SK-N-SH treated with all-trans-retinoic acid at 6 μM for 48 hours (cell line): ENCODE data around the gene SLC6A8.

Experiments
- ATAC-seq: fragments of 200-7000 bp; cut with Tn5 transposase; 3 replicates; pipeline ENCODE4 v1.9.1; 2020; ENCODE audit warnings: mild to moderate bottlenecking, moderate library complexity
- ARNTL ChIP-seq: fragments of 450-650 bp; formaldehyde crosslinking; IDR thresholded peaks from 2 replicates; pipeline ENCODE4 v1.5.0; 2020; ENCODE audit warnings: low read depth, mild to moderate bottlenecking, moderate library complexity, borderline replicate concordance
- CREB5 ChIP-seq: fragments of 250-450 bp; sonication (Bioruptor Pico); IDR thresholded peaks from 2 replicates; pipeline ENCODE4 v1.5.1; 2020; ENCODE audit warnings: low read depth, mild to moderate bottlenecking, moderate library complexity
- CSDC2 ChIP-seq: fragments of 250-450 bp; sonication (Bioruptor Pico); IDR thresholded peaks from 2 replicates; pipeline ENCODE4 v1.5.0; 2020; ENCODE audit warnings: mild to moderate bottlenecking, moderate library complexity
- ESRRG ChIP-seq: fragments of 250-450 bp; sonication (Bioruptor Pico); IDR thresholded peaks from 2 replicates; pipeline ENCODE4 v1.6.1; 2021; ENCODE audit warnings: mild to moderate bottlenecking
- GLIS3 ChIP-seq: fragments of 250-450 bp; sonication (Bioruptor Pico); IDR thresholded peaks from 2 replicates; pipeline ENCODE4 v1.5.0; 2020; ENCODE audit warnings: mild to moderate bottlenecking, moderate library complexity
- ISL1 ChIP-seq: fragments of 250-450 bp; sonication (Bioruptor Pico); IDR thresholded peaks from 2 replicates; pipeline ENCODE4 v2.1.2; 2022; ENCODE audit warnings: mild to moderate bottlenecking, moderate library complexity
- OSR1 ChIP-seq: fragments of 250-450 bp; sonication (Bioruptor Pico); IDR thresholded peaks from 2 replicates; pipeline ENCODE4 v1.8.0; 2022; ENCODE audit warnings: moderate library complexity, mild to moderate bottlenecking, inconsistent platforms
- PATZ1 ChIP-seq: fragments of 250-450 bp; sonication (Bioruptor Pico); IDR thresholded peaks from 2 replicates; pipeline ENCODE4 v1.8.0; 2020; ENCODE audit warnings: mild to moderate bottlenecking, moderate library complexity, borderline replicate concordance
- PPARA ChIP-seq: fragments of 250-450 bp; sonication (Bioruptor Pico); IDR thresholded peaks from 2 replicates; pipeline ENCODE4 v1.5.0; 2020; ENCODE audit warnings: mild to moderate bottlenecking, borderline replicate concordance
- RARB ChIP-seq: fragments of 250-450 bp; sonication (Bioruptor Pico); IDR thresholded peaks from 2 replicates; pipeline ENCODE4 v1.8.0; 2021; ENCODE audit warnings: mild to moderate bottlenecking, moderate library complexity
- SNAI2 ChIP-seq: fragments of 250-450 bp; sonication (Bioruptor Pico); IDR thresholded peaks from 2 replicates; pipeline ENCODE4 v1.5.0; 2020; ENCODE audit warnings: mild to moderate bottlenecking, moderate library complexity
- TOX ChIP-seq: fragments of 250-450 bp; sonication (Bioruptor Pico); IDR thresholded peaks from 2 replicates; pipeline ENCODE4 v1.8.0; 2021; ENCODE audit warnings: mild to moderate bottlenecking, moderate library complexity, borderline replicate concordance
- ZC3H10 ChIP-seq: fragments of 250-450 bp; sonication (Bioruptor Pico); IDR thresholded peaks from 2 replicates; pipeline ENCODE4 v1.5.1; 2021; ENCODE audit warnings: mild to moderate bottlenecking, moderate library complexity
- ZFP3 ChIP-seq: fragments of 250-450 bp; sonication (Bioruptor Pico); IDR thresholded peaks from 2 replicates; pipeline ENCODE4 v1.5.0; 2020; ENCODE audit warnings: mild to moderate bottlenecking, moderate library complexity
- ZFP30 ChIP-seq: fragments of 450-650 bp; formaldehyde crosslinking; IDR thresholded peaks from 2 replicates; pipeline ENCODE4 v1.5.0; 2022; ENCODE audit warnings: mild to moderate bottlenecking, moderate library complexity
- ZNF70 ChIP-seq: fragments of 450-650 bp; formaldehyde crosslinking; IDR thresholded peaks from 2 replicates; pipeline ENCODE4 v1.5.0; 2020; ENCODE audit warnings: mild to moderate bottlenecking, moderate library complexity
- ZNF8 ChIP-seq: fragments of 450-650 bp; formaldehyde crosslinking; IDR thresholded peaks from 2 replicates; pipeline ENCODE4 v1.5.0; 2020; ENCODE audit warnings: mild to moderate bottlenecking, moderate library complexity
- TF ChIP-seq, protein P1 (sequence below): fragments of 250-450 bp; sonication (Bioruptor Pico); IDR thresholded peaks from 2 replicates; pipeline ENCODE4 v1.5.1; 2021; ENCODE audit warnings: mild to moderate bottlenecking, moderate library complexity
- TF ChIP-seq, protein P2 (sequence below): fragments of 250-450 bp; sonication (Bioruptor Pico); IDR thresholded peaks from 2 replicates; pipeline ENCODE4 v1.5.0; 2020; ENCODE audit warnings: mild to moderate bottlenecking, moderate library complexity
- TF ChIP-seq, protein P3 (sequence below): fragments of 250-450 bp; sonication (Bioruptor Pico); IDR thresholded peaks from 2 replicates; pipeline ENCODE4 v1.8.0; 2021; ENCODE audit warnings: low read depth, mild to moderate bottlenecking, moderate library complexity, borderline replicate concordance

Gene SLC6A8

DNA sequence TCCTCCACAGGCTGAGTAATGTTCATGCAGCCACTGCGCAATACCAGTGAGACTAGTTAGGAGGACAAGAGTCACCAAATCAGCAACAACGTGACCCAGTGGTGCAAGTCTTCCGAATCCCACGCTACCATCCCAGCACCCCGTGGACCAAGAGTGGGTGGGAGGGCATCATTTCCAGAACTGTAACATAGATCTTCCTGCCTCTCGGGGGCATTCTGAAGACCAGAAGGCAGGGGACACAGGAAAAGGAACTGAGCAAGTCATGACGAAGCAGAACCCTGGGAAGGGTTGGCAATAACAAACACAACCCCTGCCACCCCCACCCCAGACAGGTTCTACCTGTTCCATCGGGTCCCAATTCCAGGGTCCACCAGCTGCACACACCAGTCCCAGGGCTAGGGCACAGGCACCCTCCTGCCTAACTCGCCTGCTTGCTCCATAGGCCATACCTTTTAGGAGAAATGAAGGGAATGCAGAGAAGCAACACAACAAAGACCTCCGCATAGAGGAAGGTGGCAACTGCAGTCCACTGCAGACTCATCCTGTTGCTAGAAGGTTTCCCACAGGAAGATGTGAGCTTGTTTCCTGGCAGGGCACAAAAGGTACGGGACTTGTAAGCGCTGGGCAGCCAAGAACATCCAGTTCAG, 35.1 kb downstream of the SLC6A8 start:
- no peak for TF ChIP-seq ARNTL (CRISPR knock-in tag)
- no peak for TF ChIP-seq ZC3H10
- no peak for TF ChIP-seq ZFP3 (CRISPR knock-in tag)
- TF ChIP-seq CREB5 (CRISPR knock-in tag), result no peak
- TF ChIP-seq, protein P1, sequence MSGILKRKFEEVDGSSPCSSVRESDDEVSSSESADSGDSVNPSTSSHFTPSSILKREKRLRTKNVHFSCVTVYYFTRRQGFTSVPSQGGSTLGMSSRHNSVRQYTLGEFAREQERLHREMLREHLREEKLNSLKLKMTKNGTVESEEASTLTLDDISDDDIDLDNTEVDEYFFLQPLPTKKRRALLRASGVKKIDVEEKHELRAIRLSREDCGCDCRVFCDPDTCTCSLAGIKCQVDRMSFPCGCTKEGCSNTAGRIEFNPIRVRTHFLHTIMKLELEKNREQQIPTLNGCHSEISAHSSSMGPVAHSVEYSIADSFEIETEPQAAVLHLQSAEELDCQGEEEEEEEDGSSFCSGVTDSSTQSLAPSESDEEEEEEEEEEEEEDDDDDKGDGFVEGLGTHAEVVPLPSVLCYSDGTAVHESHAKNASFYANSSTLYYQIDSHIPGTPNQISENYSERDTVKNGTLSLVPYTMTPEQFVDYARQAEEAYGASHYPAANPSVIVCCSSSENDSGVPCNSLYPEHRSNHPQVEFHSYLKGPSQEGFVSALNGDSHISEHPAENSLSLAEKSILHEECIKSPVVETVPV (CRISPR knock-in tag), result no peak
- TF ChIP-seq PATZ1, result no peak
- no peak for TF ChIP-seq ESRRG (CRISPR knock-in tag)
- no peak for TF ChIP-seq SNAI2 (CRISPR knock-in tag)
- no peak for TF ChIP-seq ZFP30 (CRISPR knock-in tag)
- no peak for TF ChIP-seq ZNF8 (CRISPR knock-in tag)
- TF ChIP-seq, all 23 proteins: peak for 0
- ATAC-seq, result no peak

DNA sequence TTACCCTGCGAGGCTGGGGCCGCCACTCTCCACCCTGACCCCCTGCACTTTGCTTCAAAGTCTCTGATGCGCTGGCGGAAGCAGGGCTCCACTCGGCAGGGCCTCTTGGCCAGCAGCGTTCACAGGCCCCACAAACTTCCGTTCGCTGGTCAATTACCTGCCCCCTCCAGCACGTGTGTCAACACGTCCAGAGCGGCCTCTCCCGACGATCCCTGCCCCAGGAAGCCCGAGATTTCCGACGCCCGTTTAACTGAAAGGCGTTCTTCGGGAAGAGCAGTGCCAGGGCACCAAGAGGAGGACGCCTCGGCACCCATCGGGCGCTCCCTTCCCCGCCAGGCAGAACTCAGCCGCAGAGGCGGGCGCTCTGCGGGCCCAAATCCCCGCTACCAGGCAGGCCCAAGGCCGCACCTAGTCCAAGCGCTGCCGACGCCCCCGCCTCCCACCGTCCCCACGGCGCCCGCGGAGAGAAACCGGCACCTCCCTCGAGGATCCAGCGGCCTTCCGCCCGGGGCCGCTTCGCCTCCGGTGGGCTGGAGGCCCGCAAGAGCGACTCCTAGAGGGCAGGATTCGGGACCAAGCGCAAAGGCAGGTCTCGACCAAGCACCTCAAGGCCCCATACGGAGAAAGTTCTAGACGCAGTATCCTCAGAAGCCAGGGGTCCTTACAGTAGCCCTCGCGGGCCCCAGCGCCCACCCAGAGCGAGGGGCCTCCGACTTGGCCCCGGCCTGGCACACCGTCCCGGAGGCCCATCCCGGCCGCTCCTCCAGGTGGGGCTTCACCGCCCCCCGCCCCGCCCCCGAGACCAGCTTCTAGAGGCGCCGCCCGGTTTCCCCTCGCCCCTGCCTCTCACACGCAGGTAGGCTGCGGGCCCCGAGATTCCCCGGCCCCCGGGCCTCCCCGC, 35.9 kb downstream of the SLC6A8 start:
- no peak for TF ChIP-seq RARB
- no peak for TF ChIP-seq SNAI2 (CRISPR knock-in tag)
- no peak for TF ChIP-seq TOX (CRISPR knock-in tag)
- no peak for TF ChIP-seq GLIS3 (CRISPR knock-in tag)
- no peak for TF ChIP-seq ISL1 (CRISPR knock-in tag)
- no peak for TF ChIP-seq ZNF70
- no peak for TF ChIP-seq OSR1
- ATAC-seq, result peak; percentile 42

DNA sequence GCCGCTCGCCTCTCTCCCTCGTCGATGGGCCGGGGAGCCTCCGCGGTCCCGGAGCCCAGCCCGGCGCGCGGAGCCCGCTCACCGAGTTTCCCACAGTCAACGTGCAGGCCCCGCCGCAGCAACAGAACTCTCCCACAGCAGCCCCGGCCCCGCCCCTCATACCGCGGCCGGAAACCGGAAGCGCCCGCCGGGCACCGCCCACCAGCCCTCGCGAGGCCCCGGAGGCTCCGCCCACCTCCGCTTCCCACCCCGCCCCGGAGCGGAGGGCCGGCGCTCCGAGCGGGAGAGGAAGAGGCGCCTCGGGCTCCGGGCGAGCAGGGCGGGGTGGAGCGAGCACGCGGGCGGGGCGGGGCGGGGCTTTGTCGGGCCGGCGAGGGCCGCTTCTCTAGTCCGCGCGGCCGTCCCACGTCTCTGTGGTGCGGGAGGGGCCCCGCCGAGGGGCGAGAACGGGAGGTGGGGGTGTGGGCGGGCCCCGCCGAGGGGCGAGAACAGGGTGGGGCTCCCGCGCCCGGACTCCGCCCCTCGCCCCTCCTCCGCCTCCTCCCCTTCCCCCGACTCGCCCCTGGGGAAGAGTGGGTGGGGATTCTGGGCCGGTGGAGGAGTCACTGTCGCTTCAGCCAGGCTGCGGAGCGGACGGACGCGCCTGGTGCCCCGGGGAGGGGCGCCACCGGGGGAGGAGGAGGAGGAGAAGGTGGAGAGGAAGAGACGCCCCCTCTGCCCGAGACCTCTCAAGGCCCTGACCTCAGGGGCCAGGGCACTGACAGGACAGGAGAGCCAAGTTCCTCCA, 36.7 kb downstream of the SLC6A8 start, which contains the start of the genes ABCD1 and BCAP31:
Gene ABCD1 (plus strand): TSS at position 605 of the 787 bp plus-strand sequence. CDS start 411 bp downstream, outside the sequence.
Gene BCAP31 (minus strand): TSS at position 136 of the 787 bp plus-strand sequence. CDS start 1,143 bp downstream, outside the sequence.
- TF ChIP-seq, protein P2, sequence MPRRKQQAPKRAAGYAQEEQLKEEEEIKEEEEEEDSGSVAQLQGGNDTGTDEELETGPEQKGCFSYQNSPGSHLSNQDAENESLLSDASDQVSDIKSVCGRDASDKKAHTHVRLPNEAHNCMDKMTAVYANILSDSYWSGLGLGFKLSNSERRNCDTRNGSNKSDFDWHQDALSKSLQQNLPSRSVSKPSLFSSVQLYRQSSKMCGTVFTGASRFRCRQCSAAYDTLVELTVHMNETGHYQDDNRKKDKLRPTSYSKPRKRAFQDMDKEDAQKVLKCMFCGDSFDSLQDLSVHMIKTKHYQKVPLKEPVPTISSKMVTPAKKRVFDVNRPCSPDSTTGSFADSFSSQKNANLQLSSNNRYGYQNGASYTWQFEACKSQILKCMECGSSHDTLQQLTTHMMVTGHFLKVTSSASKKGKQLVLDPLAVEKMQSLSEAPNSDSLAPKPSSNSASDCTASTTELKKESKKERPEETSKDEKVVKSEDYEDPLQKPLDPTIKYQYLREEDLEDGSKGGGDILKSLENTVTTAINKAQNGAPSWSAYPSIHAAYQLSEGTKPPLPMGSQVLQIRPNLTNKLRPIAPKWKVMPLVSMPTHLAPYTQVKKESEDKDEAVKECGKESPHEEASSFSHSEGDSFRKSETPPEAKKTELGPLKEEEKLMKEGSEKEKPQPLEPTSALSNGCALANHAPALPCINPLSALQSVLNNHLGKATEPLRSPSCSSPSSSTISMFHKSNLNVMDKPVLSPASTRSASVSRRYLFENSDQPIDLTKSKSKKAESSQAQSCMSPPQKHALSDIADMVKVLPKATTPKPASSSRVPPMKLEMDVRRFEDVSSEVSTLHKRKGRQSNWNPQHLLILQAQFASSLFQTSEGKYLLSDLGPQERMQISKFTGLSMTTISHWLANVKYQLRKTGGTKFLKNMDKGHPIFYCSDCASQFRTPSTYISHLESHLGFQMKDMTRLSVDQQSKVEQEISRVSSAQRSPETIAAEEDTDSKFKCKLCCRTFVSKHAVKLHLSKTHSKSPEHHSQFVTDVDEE (CRISPR knock-in tag), result no peak
- TF ChIP-seq ZFP30 (CRISPR knock-in tag) (no peak), TOX (CRISPR knock-in tag) (no peak), ESRRG (CRISPR knock-in tag) (no peak), CSDC2 (CRISPR knock-in tag) (no peak), ZC3H10 (no peak), PPARA (CRISPR knock-in tag) (no peak), CREB5 (CRISPR knock-in tag) (no peak)
- TF ChIP-seq, protein P1 (CRISPR knock-in tag), result no peak
- TF ChIP-seq, protein P3, sequence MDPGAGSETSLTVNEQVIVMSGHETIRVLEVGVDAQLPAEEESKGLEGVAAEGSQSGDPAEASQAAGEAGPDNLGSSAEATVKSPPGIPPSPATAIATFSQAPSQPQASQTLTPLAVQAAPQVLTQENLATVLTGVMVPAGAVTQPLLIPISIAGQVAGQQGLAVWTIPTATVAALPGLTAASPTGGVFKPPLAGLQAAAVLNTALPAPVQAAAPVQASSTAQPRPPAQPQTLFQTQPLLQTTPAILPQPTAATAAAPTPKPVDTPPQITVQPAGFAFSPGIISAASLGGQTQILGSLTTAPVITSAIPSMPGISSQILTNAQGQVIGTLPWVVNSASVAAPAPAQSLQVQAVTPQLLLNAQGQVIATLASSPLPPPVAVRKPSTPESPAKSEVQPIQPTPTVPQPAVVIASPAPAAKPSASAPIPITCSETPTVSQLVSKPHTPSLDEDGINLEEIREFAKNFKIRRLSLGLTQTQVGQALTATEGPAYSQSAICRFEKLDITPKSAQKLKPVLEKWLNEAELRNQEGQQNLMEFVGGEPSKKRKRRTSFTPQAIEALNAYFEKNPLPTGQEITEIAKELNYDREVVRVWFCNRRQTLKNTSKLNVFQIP, result no peak
- ATAC-seq, result peak; percentile 67
